Measurements from ENCODE around the gene SF3B3. TPM values are rescaled to one million over a fixed set of nuclear protein-coding genes. Genes with fewer than 3 reads are reported as not detected.

The SF3B3 gene
- total RNA-seq, 4 donors from 2014 or later = 122 to 280 (median 174) TPM

GRCh38 chr16:70552675-70553074, 29.1 kb downstream of the SF3B3 start:
- TF ChIP-seq EP300 (IDR thresholded peaks at IDR 0.05) (no peak), POLR2A (IDR thresholded peaks at IDR 0.05) (no peak), POLR2AphosphoS5 (IDR thresholded peaks at IDR 0.05) (no peak), CTCF (IDR thresholded peaks at IDR 0.05) (no peak)
- WGBS = 88% methylated on average over 8 of the region's 8 CpGs
- H3K27ac ChIP-seq = no peak overlapping the region

GRCh38 chr16:70553645-70554044, 30.0 kb downstream of the SF3B3 start:
- H3K9me3 ChIP-seq = no peaks in the 10 kb centered on the region
- peak overlapping the region; percentile 6 for H3K27ac ChIP-seq
- no peak for DNase-seq (ENCODE audit: low spot score in 2 of 2)
- no peaks in the 10 kb centered on the region for H3K27me3 ChIP-seq
- H3K4me3 ChIP-seq = no peak overlapping the region
- no peak for TF ChIP-seq POLR2AphosphoS5 (IDR thresholded peaks at IDR 0.05)
- no peak for TF ChIP-seq POLR2A (IDR thresholded peaks at IDR 0.05)
- peaks cover 81% of the 10 kb centered on the region for H3K36me3 ChIP-seq
- peaks cover 10% of the 10 kb centered on the region for H3K4me1 ChIP-seq

More at GRCh38 chr16:70552675-70553074, 29.1 kb downstream of the SF3B3 start:
- Histone ChIP-seq H3K27me3 (no peaks in the 10 kb centered on the region), H3K36me3 (peaks cover 81% of the 10 kb centered on the region), H3K9me3 (no peaks in the 10 kb centered on the region), H3K4me1 (peaks cover 10% of the 10 kb centered on the region), H3K4me3 (no peak overlapping the region)
- no peak for DNase-seq (ENCODE audit: low spot score in 2 of 2)

- DNase-seq (ENCODE audit: low spot score in 2 of 2) = no peak
- no peak overlapping the region for H3K27ac ChIP-seq
- H3K9me3 ChIP-seq = no peaks in the 10 kb centered on the region
- 92% methylated on average over 3 of the region's 3 CpGs for WGBS
- H3K36me3 ChIP-seq = peaks cover 81% of the 10 kb centered on the region
- H3K4me3 ChIP-seq = no peak overlapping the region
- no peak for TF ChIP-seq POLR2A (IDR thresholded peaks at IDR 0.05)
- no peak for TF ChIP-seq CTCF (IDR thresholded peaks at IDR 0.05)
- TF ChIP-seq POLR2AphosphoS5 (IDR thresholded peaks at IDR 0.05) = no peak
- TF ChIP-seq EP300 (IDR thresholded peaks at IDR 0.05) = no peak
- H3K27me3 ChIP-seq = no peaks in the 10 kb centered on the region
- peaks cover 15% of the 10 kb centered on the region for H3K4me1 ChIP-seq
These were observed 32.4 kb downstream of the SF3B3 start for GRCh38 chr16:70556063-70556462.

- Histone ChIP-seq H3K9me3 (no peaks in the 10 kb centered on the region), H3K4me1 (peaks cover 38% of the 10 kb centered on the region), H3K27ac (peak overlapping the region; percentile 46), H3K4me3 (no peak overlapping the region), H3K36me3 (peaks cover 98% of the 10 kb centered on the region), H3K27me3 (no peaks in the 10 kb centered on the region)
- 63% methylated on average over 9 of the region's 9 CpGs for WGBS
- no peak for DNase-seq (ENCODE audit: low spot score in 2 of 2)
- TF ChIP-seq CTCF (IDR thresholded peaks at IDR 0.05) (no peak), POLR2AphosphoS5 (IDR thresholded peaks at IDR 0.05) (peak in 1 of 3 donors; percentile 56)
These were observed 38.0 kb downstream of the SF3B3 start for GRCh38 chr16:70561623-70562022.

GRCh38 chr16:70563636-70564035, 40.0 kb downstream of the SF3B3 start:
- peaks cover 38% of the 10 kb centered on the region for H3K4me1 ChIP-seq

More at GRCh38 chr16:70563636-70564035, 40.0 kb downstream of the SF3B3 start:
- 48% methylated on average over 7 of the region's 7 CpGs for WGBS
- Histone ChIP-seq H3K4me3 (no peak overlapping the region), H3K27me3 (no peaks in the 10 kb centered on the region), H3K27ac (peak overlapping the region; percentile 5), H3K36me3 (peaks cover 98% of the 10 kb centered on the region), H3K9me3 (no peaks in the 10 kb centered on the region)
- no peak for DNase-seq (ENCODE audit: low spot score in 2 of 2)
- no peak for TF ChIP-seq POLR2A (IDR thresholded peaks at IDR 0.05)
- TF ChIP-seq POLR2AphosphoS5 (IDR thresholded peaks at IDR 0.05) = peak in 1 of 3 donors; percentile 31
- TF ChIP-seq EP300 (IDR thresholded peaks at IDR 0.05) = no peak
- no peak for TF ChIP-seq CTCF (IDR thresholded peaks at IDR 0.05)

Measured in suprapubic skin (tissue), 4 donors.